Neuron (in vitro differentiated cells): ENCODE data around the gene OLA1.

ENCODE experiments used
- H2AFZ ChIP-seq: one replicate; pipeline ENCODE4 v1.6.1; 2013; ENCODE audit warnings: low read depth, mild to moderate bottlenecking, inconsistent platforms, low read length, moderate library complexity
- H3K27me3 ChIP-seq: one replicate; pipeline ENCODE4 v1.6.1; 2013; ENCODE audit warnings: low read length; ENCODE audit not compliant: insufficient read depth
- H3K36me3 ChIP-seq: one replicate; pipeline ENCODE4 v1.6.1; 2013; ENCODE audit warnings: low read length; ENCODE audit not compliant: insufficient read depth
- H3K4me1 ChIP-seq: one replicate; pipeline ENCODE4 v1.6.1; 2013; ENCODE audit warnings: low read length; ENCODE audit not compliant: insufficient read depth
- H3K4me3 ChIP-seq: 2 replicates; pipeline ENCODE4 v1.5.1; 2013; ENCODE audit warnings: mild to moderate bottlenecking, low read length, moderate library complexity
- H3K9me3 ChIP-seq: one replicate; pipeline ENCODE4 v1.6.1; 2013; ENCODE audit warnings: low read length

Gene OLA1

GRCh38 chr2:174161490-174161889, 86.8 kb downstream of the OLA1 start:
- Histone ChIP-seq H3K9me3 (no peaks in the 10 kb centered on the region), H2AFZ (no peak overlapping the region), H3K4me3 (no peak overlapping the region), H3K4me1 (no peaks in the 10 kb centered on the region), H3K27me3 (no peaks in the 10 kb centered on the region), H3K36me3 (no peaks in the 10 kb centered on the region)

GRCh38 chr2:174158003-174158402, 90.3 kb downstream of the OLA1 start:
- H3K36me3 ChIP-seq: no peaks in the 10 kb centered on the region
- no peaks in the 10 kb centered on the region for H3K9me3 ChIP-seq
- no peaks in the 10 kb centered on the region for H3K27me3 ChIP-seq
- H3K4me1 ChIP-seq: no peaks in the 10 kb centered on the region
- no peak overlapping the region for H3K4me3 ChIP-seq
- H2AFZ ChIP-seq: no peak overlapping the region

DNA sequence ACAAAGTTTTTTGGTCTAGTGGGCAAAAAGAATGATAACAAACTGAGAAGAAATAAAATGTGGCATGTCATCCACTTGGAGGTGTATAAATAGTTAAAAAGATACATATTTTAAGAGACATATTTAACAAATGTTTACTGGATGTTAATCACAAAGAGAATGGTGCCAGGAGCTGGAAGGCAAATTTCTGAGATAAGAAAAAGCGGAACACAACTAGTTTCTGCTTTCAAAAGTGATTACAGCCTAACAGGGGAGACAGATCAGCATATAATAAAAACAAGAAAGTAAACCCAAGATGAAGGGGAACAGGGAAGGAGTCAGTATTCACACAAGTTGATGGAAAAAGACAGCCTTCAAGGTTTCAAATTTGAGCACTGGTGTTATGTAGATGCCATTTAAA, 91.3 kb downstream of the OLA1 start:
- Histone ChIP-seq H3K4me3 (no peak overlapping the region), H3K4me1 (no peaks in the 10 kb centered on the region), H2AFZ (no peak overlapping the region), H3K27me3 (no peaks in the 10 kb centered on the region), H3K9me3 (no peaks in the 10 kb centered on the region), H3K36me3 (no peaks in the 10 kb centered on the region)

DNA sequence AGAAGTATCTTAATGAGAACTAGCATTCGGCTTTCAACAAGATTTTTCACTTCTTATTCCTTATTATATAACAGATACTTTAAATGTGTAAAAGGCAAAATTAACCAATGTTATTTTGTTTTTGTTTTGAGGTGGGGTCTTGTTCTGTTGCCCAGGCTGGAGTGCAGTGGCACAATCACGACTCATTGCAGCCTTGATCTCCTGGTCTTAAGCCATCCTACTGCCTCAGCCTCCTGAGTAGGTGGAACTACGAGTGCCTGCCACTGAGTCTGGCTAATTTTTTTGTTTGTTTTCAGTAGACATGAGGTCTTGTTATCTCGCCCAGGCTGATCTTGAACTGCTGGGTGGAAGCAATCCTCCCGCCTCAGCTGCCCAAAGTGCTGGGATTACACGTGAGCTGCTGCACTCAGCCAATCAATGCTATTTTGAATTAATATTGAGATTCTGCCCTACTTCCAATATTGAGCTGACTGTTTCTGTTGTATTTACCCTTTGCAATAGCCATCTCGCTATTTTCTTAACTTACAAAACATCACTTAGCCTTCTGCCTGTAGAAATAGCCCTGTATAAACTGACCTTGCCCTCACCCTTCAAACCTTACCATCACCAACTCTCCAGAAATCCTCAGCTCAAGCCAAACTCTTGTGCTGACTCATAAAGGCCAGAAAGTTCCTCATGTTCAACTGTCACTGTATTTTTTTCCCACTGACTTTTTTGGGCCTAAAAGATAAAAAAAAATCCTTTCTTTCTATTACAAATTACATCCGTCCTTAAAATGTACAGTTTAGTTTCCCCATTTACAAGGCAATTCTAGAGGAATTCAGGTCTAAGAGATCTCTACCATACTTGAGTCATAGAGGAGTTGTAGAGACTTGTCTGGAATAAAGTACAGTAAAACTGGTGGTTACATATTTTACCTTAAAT, 94.3 kb downstream of the OLA1 start:
- Histone ChIP-seq H3K4me3 (no peak overlapping the region), H2AFZ (no peak overlapping the region), H3K36me3 (no peaks in the 10 kb centered on the region), H3K9me3 (no peaks in the 10 kb centered on the region), H3K27me3 (no peaks in the 10 kb centered on the region), H3K4me1 (no peaks in the 10 kb centered on the region)

- H3K27me3 ChIP-seq: no peaks in the 10 kb centered on the region
- no peak overlapping the region for H3K4me3 ChIP-seq
- no peak overlapping the region for H2AFZ ChIP-seq
- no peaks in the 10 kb centered on the region for H3K4me1 ChIP-seq
- H3K9me3 ChIP-seq: no peaks in the 10 kb centered on the region
- no peaks in the 10 kb centered on the region for H3K36me3 ChIP-seq
These were observed 98.8 kb downstream of the OLA1 start for GRCh38 chr2:174149530-174149929.

- Histone ChIP-seq H3K4me3 (no peak overlapping the region), H3K4me1 (no peaks in the 10 kb centered on the region), H3K9me3 (no peaks in the 10 kb centered on the region), H3K27me3 (no peaks in the 10 kb centered on the region), H2AFZ (no peak overlapping the region), H3K36me3 (no peaks in the 10 kb centered on the region)
These were observed 99.5 kb downstream of the OLA1 start for GRCh38 chr2:174148833-174149232.

GRCh38 chr2:174145827-174146226, 102.5 kb downstream of the OLA1 start:
- H3K27me3 ChIP-seq: no peaks in the 10 kb centered on the region
- H3K36me3 ChIP-seq: no peaks in the 10 kb centered on the region
- H3K4me3 ChIP-seq: no peak overlapping the region
- H2AFZ ChIP-seq: no peak overlapping the region
- no peaks in the 10 kb centered on the region for H3K9me3 ChIP-seq
- no peaks in the 10 kb centered on the region for H3K4me1 ChIP-seq

DNA sequence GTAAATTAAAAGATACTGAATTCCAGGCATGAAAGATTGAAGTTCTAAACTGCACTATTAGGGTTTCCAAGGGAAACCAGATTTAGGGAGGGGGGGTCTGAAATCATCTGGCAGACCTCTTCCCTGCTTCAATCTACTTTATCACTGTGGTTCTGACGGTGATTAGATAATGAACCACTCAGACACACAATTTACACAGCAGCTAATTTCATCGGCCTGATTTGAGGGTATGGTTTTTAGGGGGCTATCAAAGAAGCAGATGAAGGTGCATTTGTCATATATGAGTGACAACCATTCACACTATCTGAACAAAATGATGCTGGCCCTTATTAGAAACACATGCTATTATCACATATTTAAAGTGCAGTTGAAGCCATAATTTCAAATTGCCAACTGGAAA, 106.0 kb downstream of the OLA1 start:
- no peak overlapping the region for H3K4me3 ChIP-seq

GRCh38 chr2:174138161-174138560, 110.2 kb downstream of the OLA1 start:
- H3K9me3 ChIP-seq: peaks cover 23% of the 10 kb centered on the region
- no peak overlapping the region for H3K4me3 ChIP-seq
- H2AFZ ChIP-seq: no peak overlapping the region
- peaks cover 17% of the 10 kb centered on the region for H3K36me3 ChIP-seq
- H3K27me3 ChIP-seq: no peaks in the 10 kb centered on the region
- no peaks in the 10 kb centered on the region for H3K4me1 ChIP-seq

More for the DNA sequence above, 106.0 kb downstream of the OLA1 start:
- Histone ChIP-seq H3K4me1 (no peaks in the 10 kb centered on the region), H3K9me3 (peaks cover 14% of the 10 kb centered on the region), H3K36me3 (peaks cover 8% of the 10 kb centered on the region), H3K27me3 (no peaks in the 10 kb centered on the region), H2AFZ (no peak overlapping the region)

GRCh38 chr2:174135981-174136380, 112.4 kb downstream of the OLA1 start:
- Histone ChIP-seq H3K9me3 (peaks cover 23% of the 10 kb centered on the region), H2AFZ (no peak overlapping the region), H3K27me3 (no peaks in the 10 kb centered on the region), H3K36me3 (peaks cover 17% of the 10 kb centered on the region), H3K4me3 (no peak overlapping the region), H3K4me1 (no peaks in the 10 kb centered on the region)

GRCh38 chr2:174125090-174125489, 123.2 kb downstream of the OLA1 start:
- H2AFZ ChIP-seq: no peak overlapping the region
- no peaks in the 10 kb centered on the region for H3K27me3 ChIP-seq
- H3K4me3 ChIP-seq: no peak overlapping the region
- H3K9me3 ChIP-seq: peaks cover 5% of the 10 kb centered on the region
- peaks cover 38% of the 10 kb centered on the region for H3K4me1 ChIP-seq
- H3K36me3 ChIP-seq: peaks cover 7% of the 10 kb centered on the region

DNA sequence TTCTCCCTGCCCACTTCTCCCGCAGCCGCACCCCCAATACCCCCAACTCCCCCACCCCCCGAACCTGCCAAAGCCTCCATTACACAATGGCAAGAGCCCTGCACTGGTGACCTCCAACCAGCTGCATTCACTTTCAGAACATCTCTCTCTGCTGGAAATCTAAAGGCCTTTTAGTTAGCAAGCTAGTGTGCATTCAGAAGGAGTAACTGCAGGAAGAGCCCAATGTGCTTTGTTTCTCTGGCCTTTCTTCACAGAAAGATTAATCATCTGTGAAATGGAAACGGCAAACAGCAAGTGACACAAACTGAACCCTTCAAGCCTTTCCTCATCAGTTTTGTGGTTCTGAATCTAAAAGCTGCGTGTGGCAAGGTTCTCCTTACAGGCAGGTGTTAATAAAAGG, 124.2 kb downstream of the OLA1 start:
- peaks cover 8% of the 10 kb centered on the region for H3K36me3 ChIP-seq
- peaks cover 38% of the 10 kb centered on the region for H3K4me1 ChIP-seq
- no peaks in the 10 kb centered on the region for H3K27me3 ChIP-seq
- H2AFZ ChIP-seq: no peak overlapping the region
- no peak overlapping the region for H3K4me3 ChIP-seq
- peaks cover 5% of the 10 kb centered on the region for H3K9me3 ChIP-seq

GRCh38 chr2:174122185-174122584, 126.1 kb downstream of the OLA1 start:
- Histone ChIP-seq H2AFZ (no peak overlapping the region), H3K9me3 (peaks cover 2% of the 10 kb centered on the region), H3K27me3 (no peaks in the 10 kb centered on the region), H3K4me1 (peaks cover 38% of the 10 kb centered on the region), H3K36me3 (peaks cover 8% of the 10 kb centered on the region), H3K4me3 (no peak overlapping the region)

- no peaks in the 10 kb centered on the region for H3K9me3 ChIP-seq
- H3K36me3 ChIP-seq: peaks cover 8% of the 10 kb centered on the region
- no peak overlapping the region for H2AFZ ChIP-seq
- no peaks in the 10 kb centered on the region for H3K27me3 ChIP-seq
- peaks cover 38% of the 10 kb centered on the region for H3K4me1 ChIP-seq
- H3K4me3 ChIP-seq: no peak overlapping the region
These were observed 126.7 kb downstream of the OLA1 start for GRCh38 chr2:174121612-174122011.
